Measurements from ENCODE around the gene LYRM4. TPM values are rescaled to one million over a fixed set of nuclear protein-coding genes. Genes with fewer than 3 reads are reported as not detected.

Gene LYRM4
- polyA plus RNA-seq, 1 donor from 2014 or later = 29.3 TPM

DNA sequence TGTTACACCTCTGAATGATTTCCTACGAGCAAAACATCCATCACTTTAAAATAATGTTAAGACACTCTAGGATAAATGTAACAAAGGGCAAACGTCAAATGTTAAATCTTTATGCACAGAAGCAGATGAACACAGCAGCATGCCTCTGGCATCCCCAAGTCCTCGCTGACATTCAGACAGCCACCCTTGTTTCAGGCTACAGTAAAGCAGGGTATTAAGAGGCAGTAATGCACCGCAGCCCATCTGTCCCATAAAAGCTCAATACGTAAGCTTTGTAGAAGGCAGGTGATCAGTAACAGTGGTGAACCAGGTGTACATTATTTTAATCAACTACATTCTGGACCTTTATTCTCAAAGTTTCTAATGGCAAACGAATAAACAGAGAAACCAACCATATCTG lies 110.9 kb downstream of the LYRM4 start:
- H3K27ac ChIP-seq (ENCODE audit: low read length) = no peak overlapping the region
- no peak overlapping the region for H3K4me3 ChIP-seq (ENCODE audit: low read length)
- no peaks in the 10 kb centered on the region for H3K79me2 ChIP-seq (replicated peaks; ENCODE audit: insufficient read depth, low read length)
- no peak overlapping the region for H3K9ac ChIP-seq (ENCODE audit: low read length)
- H4K20me1 ChIP-seq (ENCODE audit: insufficient read depth) = no peaks in the 10 kb centered on the region
- H3K9me3 ChIP-seq (ENCODE audit: low read length) = no peaks in the 10 kb centered on the region
- H2AFZ ChIP-seq (ENCODE audit: low read depth, low read length) = no peak overlapping the region
- H3K27me3 ChIP-seq (ENCODE audit: insufficient read depth, low read depth, low read length) = no peaks in the 10 kb centered on the region
- no peak overlapping the region for H3K4me2 ChIP-seq (ENCODE audit: low read length)
- H3K9me2 ChIP-seq (ENCODE audit: insufficient read depth, low read length) = no peaks in the 10 kb centered on the region
- H3F3A ChIP-seq (ENCODE audit: insufficient read depth, low read length, poor library complexity, severe bottlenecking) = no peaks in the 10 kb centered on the region
- TF ChIP-seq, protein P1, sequence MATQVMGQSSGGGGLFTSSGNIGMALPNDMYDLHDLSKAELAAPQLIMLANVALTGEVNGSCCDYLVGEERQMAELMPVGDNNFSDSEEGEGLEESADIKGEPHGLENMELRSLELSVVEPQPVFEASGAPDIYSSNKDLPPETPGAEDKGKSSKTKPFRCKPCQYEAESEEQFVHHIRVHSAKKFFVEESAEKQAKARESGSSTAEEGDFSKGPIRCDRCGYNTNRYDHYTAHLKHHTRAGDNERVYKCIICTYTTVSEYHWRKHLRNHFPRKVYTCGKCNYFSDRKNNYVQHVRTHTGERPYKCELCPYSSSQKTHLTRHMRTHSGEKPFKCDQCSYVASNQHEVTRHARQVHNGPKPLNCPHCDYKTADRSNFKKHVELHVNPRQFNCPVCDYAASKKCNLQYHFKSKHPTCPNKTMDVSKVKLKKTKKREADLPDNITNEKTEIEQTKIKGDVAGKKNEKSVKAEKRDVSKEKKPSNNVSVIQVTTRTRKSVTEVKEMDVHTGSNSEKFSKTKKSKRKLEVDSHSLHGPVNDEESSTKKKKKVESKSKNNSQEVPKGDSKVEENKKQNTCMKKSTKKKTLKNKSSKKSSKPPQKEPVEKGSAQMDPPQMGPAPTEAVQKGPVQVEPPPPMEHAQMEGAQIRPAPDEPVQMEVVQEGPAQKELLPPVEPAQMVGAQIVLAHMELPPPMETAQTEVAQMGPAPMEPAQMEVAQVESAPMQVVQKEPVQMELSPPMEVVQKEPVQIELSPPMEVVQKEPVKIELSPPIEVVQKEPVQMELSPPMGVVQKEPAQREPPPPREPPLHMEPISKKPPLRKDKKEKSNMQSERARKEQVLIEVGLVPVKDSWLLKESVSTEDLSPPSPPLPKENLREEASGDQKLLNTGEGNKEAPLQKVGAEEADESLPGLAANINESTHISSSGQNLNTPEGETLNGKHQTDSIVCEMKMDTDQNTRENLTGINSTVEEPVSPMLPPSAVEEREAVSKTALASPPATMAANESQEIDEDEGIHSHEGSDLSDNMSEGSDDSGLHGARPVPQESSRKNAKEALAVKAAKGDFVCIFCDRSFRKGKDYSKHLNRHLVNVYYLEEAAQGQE (IDR thresholded peaks at IDR 0.05; ENCODE audit: borderline replicate concordance) = no peak
- TF ChIP-seq, protein P2, sequence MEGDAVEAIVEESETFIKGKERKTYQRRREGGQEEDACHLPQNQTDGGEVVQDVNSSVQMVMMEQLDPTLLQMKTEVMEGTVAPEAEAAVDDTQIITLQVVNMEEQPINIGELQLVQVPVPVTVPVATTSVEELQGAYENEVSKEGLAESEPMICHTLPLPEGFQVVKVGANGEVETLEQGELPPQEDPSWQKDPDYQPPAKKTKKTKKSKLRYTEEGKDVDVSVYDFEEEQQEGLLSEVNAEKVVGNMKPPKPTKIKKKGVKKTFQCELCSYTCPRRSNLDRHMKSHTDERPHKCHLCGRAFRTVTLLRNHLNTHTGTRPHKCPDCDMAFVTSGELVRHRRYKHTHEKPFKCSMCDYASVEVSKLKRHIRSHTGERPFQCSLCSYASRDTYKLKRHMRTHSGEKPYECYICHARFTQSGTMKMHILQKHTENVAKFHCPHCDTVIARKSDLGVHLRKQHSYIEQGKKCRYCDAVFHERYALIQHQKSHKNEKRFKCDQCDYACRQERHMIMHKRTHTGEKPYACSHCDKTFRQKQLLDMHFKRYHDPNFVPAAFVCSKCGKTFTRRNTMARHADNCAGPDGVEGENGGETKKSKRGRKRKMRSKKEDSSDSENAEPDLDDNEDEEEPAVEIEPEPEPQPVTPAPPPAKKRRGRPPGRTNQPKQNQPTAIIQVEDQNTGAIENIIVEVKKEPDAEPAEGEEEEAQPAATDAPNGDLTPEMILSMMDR (IDR thresholded peaks at IDR 0.05; ENCODE audit: poor library complexity, severe bottlenecking) = no peak
- H3K36me3 ChIP-seq (ENCODE audit: insufficient read depth, low read length) = no peaks in the 10 kb centered on the region

DNA sequence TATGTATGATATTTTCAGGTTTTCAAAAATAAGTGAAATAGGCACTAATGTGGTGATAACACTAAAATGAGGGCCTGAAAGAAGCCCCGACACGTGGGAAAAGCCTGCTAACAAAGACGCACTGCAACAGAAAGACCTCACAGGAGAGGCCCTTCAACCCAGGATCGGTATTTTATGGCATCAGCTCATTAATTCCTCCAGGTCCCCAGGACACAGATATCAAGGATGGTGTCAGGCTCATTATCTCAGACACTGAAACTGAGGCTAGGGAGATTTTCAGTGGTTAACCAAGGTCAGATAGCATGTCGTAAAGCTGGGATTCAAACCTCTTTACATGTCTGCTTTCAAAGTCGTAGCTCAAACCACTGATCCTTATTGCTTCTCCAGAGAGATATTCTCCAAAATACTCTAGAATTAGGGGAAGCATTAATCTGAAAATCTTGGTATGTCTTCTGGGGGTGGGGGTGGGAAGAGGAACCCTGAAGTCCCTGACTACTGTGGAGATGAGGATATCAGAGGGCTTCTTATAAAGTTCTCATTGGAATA lies 111.5 kb downstream of the LYRM4 start:
- Histone ChIP-seq H3K4me3 (ENCODE audit: low read length) (no peak overlapping the region), H3K27me3 (ENCODE audit: insufficient read depth, low read depth, low read length) (no peaks in the 10 kb centered on the region), H3K79me2 (replicated peaks; ENCODE audit: insufficient read depth, low read length) (no peaks in the 10 kb centered on the region), H3K36me3 (ENCODE audit: insufficient read depth, low read length) (no peaks in the 10 kb centered on the region), H4K20me1 (ENCODE audit: insufficient read depth) (no peaks in the 10 kb centered on the region), H3K9me3 (ENCODE audit: low read length) (no peaks in the 10 kb centered on the region), H3K9ac (ENCODE audit: low read length) (no peak overlapping the region), H3K9me2 (ENCODE audit: insufficient read depth, low read length) (no peaks in the 10 kb centered on the region), H3K4me2 (ENCODE audit: low read length) (no peak overlapping the region), H2AFZ (ENCODE audit: low read depth, low read length) (no peak overlapping the region), H3K27ac (ENCODE audit: low read length) (no peak overlapping the region), H3F3A (ENCODE audit: insufficient read depth, low read length, poor library complexity, severe bottlenecking) (no peaks in the 10 kb centered on the region)
- TF ChIP-seq MXI1 (conservative IDR thresholded peaks at IDR 0.05; ENCODE audit: poor library complexity, severe bottlenecking) = no peak

DNA sequence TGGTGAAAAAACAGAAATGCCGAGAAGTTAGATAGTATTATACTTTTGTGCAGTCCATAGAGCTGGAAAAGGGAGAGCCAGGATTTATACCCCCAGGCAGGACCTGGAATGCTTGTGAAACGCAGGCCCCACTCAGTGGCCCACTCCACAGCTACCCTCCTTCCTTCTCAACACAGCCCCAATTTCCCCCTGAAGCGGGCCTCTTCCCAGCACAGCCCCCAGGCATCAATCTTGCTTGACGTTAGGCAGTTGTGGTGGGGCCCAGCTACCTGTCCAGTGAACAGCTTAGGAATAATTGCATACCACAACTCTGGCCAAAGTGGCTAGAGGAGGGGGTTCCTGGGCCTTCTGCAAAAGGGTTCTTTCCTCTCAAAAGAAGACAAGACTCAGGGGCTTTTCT lies 114.4 kb downstream of the LYRM4 start:
- no peak overlapping the region for H3K9ac ChIP-seq (ENCODE audit: low read length)
- H2AFZ ChIP-seq (ENCODE audit: low read depth, low read length) = no peak overlapping the region
- no peaks in the 10 kb centered on the region for H4K20me1 ChIP-seq (ENCODE audit: insufficient read depth)
- no peaks in the 10 kb centered on the region for H3K27me3 ChIP-seq (ENCODE audit: insufficient read depth, low read depth, low read length)
- no peaks in the 10 kb centered on the region for H3K36me3 ChIP-seq (ENCODE audit: insufficient read depth, low read length)
- no peak overlapping the region for H3K4me3 ChIP-seq (ENCODE audit: low read length)
- no peak overlapping the region for H3K4me2 ChIP-seq (ENCODE audit: low read length)
- no peak for TF ChIP-seq TAF1 (IDR thresholded peaks at IDR 0.05; ENCODE audit: low read depth)
- TF ChIP-seq, protein P1 (IDR thresholded peaks at IDR 0.05; ENCODE audit: borderline replicate concordance) = no peak
- TF ChIP-seq SMC3 (conservative IDR thresholded peaks at IDR 0.05; ENCODE audit: poor library complexity) = no peak
- TF ChIP-seq POLR2AphosphoS5 (IDR thresholded peaks at IDR 0.05) = no peak
- no peak for TF ChIP-seq MXI1 (conservative IDR thresholded peaks at IDR 0.05; ENCODE audit: poor library complexity, severe bottlenecking)
- TF ChIP-seq, protein P2 (IDR thresholded peaks at IDR 0.05; ENCODE audit: poor library complexity, severe bottlenecking) = no peak
- TF ChIP-seq EZH2 (IDR thresholded peaks at IDR 0.05; ENCODE audit: borderline replicate concordance, insufficient read depth, low read length, poor library complexity, severe bottlenecking) = no peak
- no peak for TF ChIP-seq EP300 (conservative IDR thresholded peaks at IDR 0.05; ENCODE audit: poor library complexity, severe bottlenecking)
- TF ChIP-seq RAD21 (conservative IDR thresholded peaks at IDR 0.05) = no peak
- H3F3A ChIP-seq (ENCODE audit: insufficient read depth, low read length, poor library complexity, severe bottlenecking) = no peaks in the 10 kb centered on the region
- no peaks in the 10 kb centered on the region for H3K79me2 ChIP-seq (replicated peaks; ENCODE audit: insufficient read depth, low read length)
- H3K27ac ChIP-seq (ENCODE audit: low read length) = no peak overlapping the region
- no peaks in the 10 kb centered on the region for H3K9me2 ChIP-seq (ENCODE audit: insufficient read depth, low read length)
- no peaks in the 10 kb centered on the region for H3K9me3 ChIP-seq (ENCODE audit: low read length)

All from neural cell (in vitro differentiated cells).